ENCODE measurements around the gene BMAL1. TPM values are rescaled to one million over a fixed set of nuclear protein-coding genes. Genes with fewer than 3 reads are reported as not detected.

The BMAL1 gene
- total and polyA plus RNA-seq, 3 experiments from 2014 or later: 25.2 to 29.4 (median 29.2) TPM

GRCh38 chr11:13335319-13335718, 57.7 kb downstream of the BMAL1 start:
- DNase-seq: peak; percentile 50 to 80 (median 59)
- ChIA-PET CTCF (interaction anchor here (0.6 to 4.5 kb wide), 26 partner anchors 9 to 372 kb away, joined by 3 to 22 read pairs (median 4); no protein-coding TSS in a partner anchor), POLR2A (interaction anchor here (2.5 kb wide), 1 partner anchor 56 kb away, joined by 8 read pairs; no protein-coding TSS in a partner anchor)
- peak overlapping the region in 4 of 8 donors; percentile 13 to 86 (median 54) for H3K27ac Mint-ChIP-seq
- H3K27me3 Mint-ChIP-seq: no peaks in the 10 kb centered on the region
- H3K4me3 Mint-ChIP-seq: no peak overlapping the region
- Histone ChIP-seq H3K27me3 (ENCODE audit: insufficient read depth, low read length, poor library complexity, severe bottlenecking) (no peaks in the 10 kb centered on the region), H3K27ac (ENCODE audit: low read depth, low read length) (no peak overlapping the region), H3K9me3 (ENCODE audit: low read length) (no peaks in the 10 kb centered on the region), H3K4me1 (ENCODE audit: insufficient read depth, low read length) (peaks cover 44% of the 10 kb centered on the region), H3K4me3 (ENCODE audit: low read length) (no peak overlapping the region), H3K36me3 (ENCODE audit: insufficient read depth, low read length) (no peaks in the 10 kb centered on the region)
- H3K4me1 Mint-ChIP-seq: peaks cover 77 to 91% (median 84%) of the 10 kb centered on the region in 3 donors
- H3K36me3 Mint-ChIP-seq: peaks cover 0 to 12% (median 0%) of the 10 kb centered on the region in 3 donors
- no peaks in the 10 kb centered on the region for H3K9me3 Mint-ChIP-seq

DNA sequence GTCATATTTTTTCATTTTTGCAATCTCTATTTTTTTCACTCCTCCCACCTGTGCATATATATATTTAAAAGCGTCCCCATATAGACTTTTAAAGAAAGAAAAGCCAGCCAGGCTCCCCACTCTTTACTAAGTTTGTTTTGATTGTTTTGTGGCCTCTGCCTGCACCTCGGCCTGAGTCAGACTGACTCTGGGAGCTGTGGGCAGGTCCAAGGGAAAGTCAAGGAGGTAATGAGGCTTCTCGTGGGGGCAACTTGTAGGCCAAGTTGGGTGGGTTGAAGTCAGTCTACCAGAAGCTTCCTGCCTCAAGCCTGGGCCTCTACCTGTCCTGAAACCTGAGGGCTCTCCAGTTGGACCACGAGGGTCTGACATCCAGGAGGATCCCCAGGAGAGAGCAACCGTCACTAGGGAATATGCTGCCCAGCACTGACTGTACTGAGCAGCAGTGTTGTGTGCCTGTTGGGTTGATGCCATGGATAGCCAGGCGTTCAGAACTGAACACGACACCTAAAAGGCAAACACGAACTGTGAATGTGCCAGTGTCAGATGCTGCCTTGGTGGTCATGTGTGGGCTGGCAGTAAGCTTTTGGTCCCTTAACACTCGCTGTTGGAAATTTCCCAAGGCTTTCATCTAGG, 58.8 kb downstream of the BMAL1 start:
- Histone ChIP-seq H3K4me1 (ENCODE audit: insufficient read depth, low read length) (peaks cover 41% of the 10 kb centered on the region), H3K4me3 (ENCODE audit: low read length) (no peak overlapping the region), H3K27ac (ENCODE audit: low read depth, low read length) (no peak overlapping the region), H3K36me3 (ENCODE audit: insufficient read depth, low read length) (no peaks in the 10 kb centered on the region), H3K27me3 (ENCODE audit: insufficient read depth, low read length, poor library complexity, severe bottlenecking) (no peaks in the 10 kb centered on the region), H3K9me3 (ENCODE audit: low read length) (no peaks in the 10 kb centered on the region)
- no peaks in the 10 kb centered on the region for H3K27me3 Mint-ChIP-seq
- peaks cover 75 to 91% (median 84%) of the 10 kb centered on the region in 3 donors for H3K4me1 Mint-ChIP-seq
- CTCF ChIA-PET: interaction anchor here (0.8 to 4.5 kb wide), 12 partner anchors 8 to 373 kb away, joined by 3 to 22 read pairs (median 10); no protein-coding TSS in a partner anchor
- DNase-seq: no peak
- peak overlapping the region in 2 of 8 donors; percentile 31 to 69 for H3K27ac Mint-ChIP-seq
- no peaks in the 10 kb centered on the region for H3K9me3 Mint-ChIP-seq
- peaks cover 0 to 19% (median 0%) of the 10 kb centered on the region in 3 donors for H3K36me3 Mint-ChIP-seq
- POLR2A ChIA-PET: interaction anchor here (2.5 kb wide), 1 partner anchor 57 kb away, joined by 8 read pairs; no protein-coding TSS in a partner anchor
- H3K4me3 Mint-ChIP-seq: peak overlapping the region in 1 of 7 donors; percentile 46

GRCh38 chr11:13338019-13338426, 60.4 kb downstream of the BMAL1 start:
- DNase-seq: no peak
- H3K27me3 Mint-ChIP-seq: no peaks in the 10 kb centered on the region
- no peaks in the 10 kb centered on the region for H3K36me3 ChIP-seq (ENCODE audit: insufficient read depth, low read length)
- no peaks in the 10 kb centered on the region for H3K9me3 Mint-ChIP-seq
- H3K4me1 ChIP-seq (ENCODE audit: insufficient read depth, low read length): peaks cover 36% of the 10 kb centered on the region
- H3K4me1 Mint-ChIP-seq: peaks cover 69 to 91% (median 84%) of the 10 kb centered on the region in 3 donors
- H3K4me3 ChIP-seq (ENCODE audit: low read length): no peak overlapping the region
- H3K9me3 ChIP-seq (ENCODE audit: low read length): no peaks in the 10 kb centered on the region
- H3K27ac ChIP-seq (ENCODE audit: low read depth, low read length): no peak overlapping the region
- peak overlapping the region; percentile 59 to 95 (median 73) for H3K27ac Mint-ChIP-seq
- peaks cover 0 to 31% (median 0%) of the 10 kb centered on the region in 3 donors for H3K36me3 Mint-ChIP-seq
- CTCF ChIA-PET: interaction anchor here (1.3 to 4.5 kb wide), 4 partner anchors 59 to 100 kb away, joined by 3 to 22 read pairs (median 9); no protein-coding TSS in a partner anchor
- H3K4me3 Mint-ChIP-seq: peak overlapping the region; percentile 28 to 89 (median 65)
- H3K27me3 ChIP-seq (ENCODE audit: insufficient read depth, low read length, poor library complexity, severe bottlenecking): no peaks in the 10 kb centered on the region
- POLR2A ChIA-PET: no interaction called here

- peaks cover 68 to 91% (median 78%) of the 10 kb centered on the region in 3 donors for H3K4me1 Mint-ChIP-seq
- Histone ChIP-seq H3K4me1 (ENCODE audit: insufficient read depth, low read length) (peaks cover 31% of the 10 kb centered on the region), H3K4me3 (ENCODE audit: low read length) (no peak overlapping the region), H3K36me3 (ENCODE audit: insufficient read depth, low read length) (no peaks in the 10 kb centered on the region), H3K9me3 (ENCODE audit: low read length) (no peaks in the 10 kb centered on the region), H3K27ac (ENCODE audit: low read depth, low read length) (no peak overlapping the region), H3K27me3 (ENCODE audit: insufficient read depth, low read length, poor library complexity, severe bottlenecking) (no peaks in the 10 kb centered on the region)
- peak overlapping the region; percentile 28 to 89 (median 65) for H3K4me3 Mint-ChIP-seq
- H3K27me3 Mint-ChIP-seq: no peaks in the 10 kb centered on the region
- DNase-seq: no peak
- peak overlapping the region; percentile 59 to 98 (median 82) for H3K27ac Mint-ChIP-seq
- ChIA-PET CTCF (interaction anchor here (1.3 to 4.1 kb wide), 4 partner anchors 60 to 129 kb away, joined by 3 to 22 read pairs (median 4); no protein-coding TSS in a partner anchor), POLR2A (interaction anchor here (1.3 kb wide), 1 partner anchor 60 kb away, joined by 3 read pairs; no protein-coding TSS in a partner anchor)
- no peaks in the 10 kb centered on the region for H3K9me3 Mint-ChIP-seq
- peaks cover 0 to 36% (median 0%) of the 10 kb centered on the region in 3 donors for H3K36me3 Mint-ChIP-seq
Observed at GRCh38 chr11:13338427-13339069, 61.0 kb downstream of the BMAL1 start.

DNA sequence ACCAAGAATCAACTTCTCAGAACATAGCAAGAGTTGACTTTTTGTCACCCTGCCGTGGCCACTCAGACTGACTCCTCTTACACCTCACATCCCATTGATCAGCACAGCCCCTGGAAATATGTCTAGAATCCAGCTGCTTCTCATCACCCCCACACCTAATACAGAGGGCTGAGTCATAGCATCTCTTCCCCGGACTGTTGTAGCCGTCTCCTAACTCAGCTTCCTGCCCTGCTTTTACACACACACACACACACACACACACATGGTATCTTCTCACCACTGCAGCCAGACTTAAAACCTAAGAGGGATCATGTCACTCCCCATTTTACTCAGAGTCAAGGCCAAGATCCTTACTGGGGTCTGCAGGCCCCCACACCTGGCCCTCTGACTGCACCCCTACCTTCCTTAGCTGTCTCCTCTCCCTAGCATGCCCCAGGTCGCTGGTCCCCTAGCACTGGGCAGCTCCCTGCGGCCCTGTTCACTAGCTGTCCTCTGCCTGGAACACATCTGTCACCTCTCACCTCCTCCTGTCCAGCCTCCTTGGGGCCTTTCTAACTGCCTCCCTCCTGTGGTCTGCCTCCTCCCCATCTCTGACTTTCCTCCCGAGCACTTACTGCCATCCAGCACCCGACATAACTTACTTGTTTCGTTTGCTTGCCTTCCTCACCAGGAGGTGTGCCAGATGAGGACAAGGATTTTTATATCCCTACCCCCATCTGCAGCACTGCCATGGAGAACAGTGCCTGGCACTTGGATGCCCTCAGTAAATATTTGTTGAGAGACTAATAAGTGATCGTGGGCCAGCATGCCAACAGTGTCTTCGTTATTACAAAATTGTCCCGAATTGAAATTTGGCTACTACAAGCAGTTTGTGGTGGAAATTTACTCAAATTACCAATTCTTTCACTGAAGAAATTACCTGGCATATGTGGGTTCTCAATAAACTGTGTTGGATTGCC, 61.9 kb downstream of the BMAL1 start:
- Mint-ChIP-seq H3K4me3 (peak overlapping the region; percentile 3 to 89 (median 65)), H3K9me3 (no peaks in the 10 kb centered on the region), H3K27ac (peak overlapping the region; percentile 51 to 98 (median 82)), H3K27me3 (no peaks in the 10 kb centered on the region), H3K4me1 (peaks cover 65 to 90% (median 79%) of the 10 kb centered on the region in 3 donors), H3K36me3 (peaks cover 0 to 36% (median 2%) of the 10 kb centered on the region in 3 donors)
- Histone ChIP-seq H3K27me3 (ENCODE audit: insufficient read depth, low read length, poor library complexity, severe bottlenecking) (no peaks in the 10 kb centered on the region), H3K9me3 (ENCODE audit: low read length) (no peaks in the 10 kb centered on the region), H3K4me3 (ENCODE audit: low read length) (no peak overlapping the region), H3K4me1 (ENCODE audit: insufficient read depth, low read length) (peaks cover 23% of the 10 kb centered on the region), H3K27ac (ENCODE audit: low read depth, low read length) (no peak overlapping the region), H3K36me3 (ENCODE audit: insufficient read depth, low read length) (no peaks in the 10 kb centered on the region)
- CTCF ChIA-PET: interaction anchor here (0.6 to 1.3 kb wide), 3 partner anchors 83 to 129 kb away, joined by 3 read pairs; no protein-coding TSS in a partner anchor
- peak in 2 of 5 donors; percentile 21 to 24 for DNase-seq
- POLR2A ChIA-PET: interaction anchor here (1.3 kb wide), 1 partner anchor 61 kb away, joined by 3 read pairs; no protein-coding TSS in a partner anchor

DNA sequence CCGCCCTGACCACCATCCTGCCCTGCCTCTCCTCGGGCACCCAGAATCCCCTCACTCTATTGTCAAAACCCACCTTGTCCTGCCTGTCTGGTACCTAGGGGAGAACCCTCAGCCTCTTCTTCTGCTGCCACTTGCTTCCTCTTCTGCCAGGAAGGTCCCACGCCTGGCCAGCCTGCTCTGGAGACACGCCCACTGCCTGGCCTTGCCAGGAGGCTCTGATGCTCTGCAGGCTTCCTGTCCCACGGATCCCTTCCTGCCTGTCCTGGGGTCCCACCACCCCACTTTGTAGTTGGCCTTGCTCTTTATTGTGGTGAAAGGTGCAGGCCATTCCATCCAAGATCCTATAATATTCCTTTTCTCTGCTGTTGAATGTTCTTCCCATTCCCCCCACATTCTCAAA, 63.4 kb downstream of the BMAL1 start:
- Histone ChIP-seq H3K27me3 (ENCODE audit: insufficient read depth, low read length, poor library complexity, severe bottlenecking) (no peaks in the 10 kb centered on the region), H3K4me3 (ENCODE audit: low read length) (no peak overlapping the region), H3K9me3 (ENCODE audit: low read length) (no peaks in the 10 kb centered on the region), H3K36me3 (ENCODE audit: insufficient read depth, low read length) (no peaks in the 10 kb centered on the region), H3K4me1 (ENCODE audit: insufficient read depth, low read length) (peaks cover 28% of the 10 kb centered on the region), H3K27ac (ENCODE audit: low read depth, low read length) (no peak overlapping the region)
- Mint-ChIP-seq H3K27me3 (no peaks in the 10 kb centered on the region), H3K36me3 (peaks cover 0 to 46% (median 2%) of the 10 kb centered on the region in 3 donors), H3K4me3 (peak overlapping the region in 1 of 7 donors; percentile 17), H3K4me1 (peaks cover 63 to 94% (median 80%) of the 10 kb centered on the region in 3 donors), H3K9me3 (no peaks in the 10 kb centered on the region), H3K27ac (peak overlapping the region in 7 of 8 donors; percentile 6 to 91 (median 42))
- DNase-seq: no peak
- CTCF ChIA-PET: no interaction called here
- POLR2A ChIA-PET: no interaction called here

GRCh38 chr11:13343067-13343466, 65.5 kb downstream of the BMAL1 start:
- Mint-ChIP-seq H3K9me3 (no peaks in the 10 kb centered on the region), H3K27me3 (no peaks in the 10 kb centered on the region), H3K36me3 (peaks cover 0 to 51% (median 5%) of the 10 kb centered on the region in 3 donors), H3K27ac (peak overlapping the region in 6 of 8 donors; percentile 7 to 77 (median 64)), H3K4me1 (peaks cover 70 to 95% (median 85%) of the 10 kb centered on the region in 3 donors), H3K4me3 (no peak overlapping the region)
- Histone ChIP-seq H3K27ac (ENCODE audit: low read depth, low read length) (no peak overlapping the region), H3K4me1 (ENCODE audit: insufficient read depth, low read length) (peaks cover 28% of the 10 kb centered on the region), H3K36me3 (ENCODE audit: insufficient read depth, low read length) (no peaks in the 10 kb centered on the region), H3K4me3 (ENCODE audit: low read length) (no peak overlapping the region), H3K9me3 (ENCODE audit: low read length) (no peaks in the 10 kb centered on the region), H3K27me3 (ENCODE audit: insufficient read depth, low read length, poor library complexity, severe bottlenecking) (no peaks in the 10 kb centered on the region)
- ChIA-PET CTCF (interaction anchor here (0.7 to 2.8 kb wide), 12 partner anchors 8 to 379 kb away, joined by 3 to 14 read pairs (median 4); no protein-coding TSS in a partner anchor), POLR2A (no interaction called here)
- no peak for DNase-seq
